Cardiac septum (tissue), 1 donor: ENCODE measurements around the gene CROCC2. TPM values are rescaled to one million over a fixed set of nuclear protein-coding genes. Genes with fewer than 3 reads are reported as not detected.

Experiments
- DNase-seq: peaks from one replicate; pipeline ENCODE4 v3.0.0-alpha.2; 2020; ENCODE audit warnings: low spot score
- intact Hi-C: fragments of 100-400 bp; cut with DNase I; formaldehyde crosslinking; loops from one replicate; pipeline ENCODE4 v1.14.0; 2022
- total RNA-seq: library from RNA; stranded (reverse); fragmentation: NEBNext Ultra II Directional; extraction: Animal tissue kit (Norgen Biotek cat#: 25700); gene quantifications from one replicate; pipeline ENCODE4 v1.2.1, GENCODE V29; 2021
- donor health status: DM: no; HTN: no; CAD: no.

Gene CROCC2
- total RNA-seq, 1 donor from 2014 or later, result not detected

DNA sequence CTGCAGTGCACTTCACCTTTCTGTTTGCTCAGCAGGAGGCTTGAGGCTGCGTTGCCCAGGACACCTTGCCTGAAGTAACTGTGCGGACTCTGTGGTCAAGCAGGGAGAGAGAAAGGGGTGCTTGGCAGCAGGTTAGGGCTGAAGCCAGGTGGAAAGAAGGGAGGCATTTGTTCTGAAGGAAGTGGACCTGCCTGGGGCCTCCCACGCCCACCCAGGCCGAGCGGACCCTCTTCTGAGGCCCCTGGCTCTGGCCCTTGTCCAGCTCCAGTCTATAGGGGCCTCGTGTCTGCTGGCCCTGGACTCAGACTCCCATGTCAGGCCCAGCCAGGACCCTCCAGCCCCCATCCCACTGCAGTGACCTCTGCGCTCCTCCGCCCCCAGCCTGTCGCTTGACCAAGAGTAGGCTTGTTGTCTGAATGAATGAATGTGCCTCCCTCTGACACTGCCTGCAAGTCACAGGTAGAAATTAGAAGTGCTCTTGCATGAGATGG, 94.7 kb downstream of the CROCC2 start:
- intact Hi-C loops, result no loop called here
- peak; percentile 44 for DNase-seq

DNA sequence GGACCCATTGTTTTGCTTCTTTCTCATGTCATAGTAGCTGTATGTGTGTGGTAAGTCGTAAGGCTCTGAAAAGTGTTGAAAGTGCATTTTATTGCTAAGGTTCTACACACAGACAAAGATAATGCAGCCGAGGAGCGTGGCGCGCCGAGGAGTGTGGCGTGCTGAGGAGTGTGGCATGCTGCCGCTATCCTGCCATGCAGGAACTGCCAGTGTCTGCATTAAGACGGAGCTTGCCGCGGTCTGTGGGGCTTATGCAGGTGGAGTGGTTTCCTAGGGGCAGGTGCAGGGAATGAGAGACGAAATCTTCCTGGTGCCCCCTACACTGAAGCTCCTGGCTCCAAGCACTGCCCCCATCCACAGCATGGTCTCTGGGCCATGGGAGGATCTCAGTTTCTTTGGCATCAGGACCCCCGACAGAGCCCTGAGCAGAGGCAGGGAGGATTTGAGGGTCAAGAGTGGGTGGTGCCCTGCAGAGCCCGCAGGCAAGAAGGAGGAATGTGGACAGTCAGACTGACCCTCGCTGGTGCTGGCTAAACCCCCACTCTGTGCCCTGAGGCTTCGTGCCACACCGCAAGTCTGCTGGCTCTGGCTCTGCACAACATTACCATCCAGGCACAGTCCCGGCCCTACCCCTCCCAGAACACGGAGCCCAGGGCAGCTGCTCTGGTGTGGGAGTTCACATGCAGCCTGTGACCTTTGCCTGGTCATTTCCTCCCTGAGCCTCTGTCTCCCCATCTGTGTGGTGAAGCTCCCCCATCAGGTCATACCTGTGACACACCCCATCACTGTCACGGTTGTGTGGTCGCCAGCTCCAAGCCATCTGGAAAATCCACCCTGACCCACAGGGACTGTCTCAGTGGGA, 95.5 kb downstream of the CROCC2 start:
- intact Hi-C loops, result no loop called here
- peak; percentile 68 for DNase-seq

DNA sequence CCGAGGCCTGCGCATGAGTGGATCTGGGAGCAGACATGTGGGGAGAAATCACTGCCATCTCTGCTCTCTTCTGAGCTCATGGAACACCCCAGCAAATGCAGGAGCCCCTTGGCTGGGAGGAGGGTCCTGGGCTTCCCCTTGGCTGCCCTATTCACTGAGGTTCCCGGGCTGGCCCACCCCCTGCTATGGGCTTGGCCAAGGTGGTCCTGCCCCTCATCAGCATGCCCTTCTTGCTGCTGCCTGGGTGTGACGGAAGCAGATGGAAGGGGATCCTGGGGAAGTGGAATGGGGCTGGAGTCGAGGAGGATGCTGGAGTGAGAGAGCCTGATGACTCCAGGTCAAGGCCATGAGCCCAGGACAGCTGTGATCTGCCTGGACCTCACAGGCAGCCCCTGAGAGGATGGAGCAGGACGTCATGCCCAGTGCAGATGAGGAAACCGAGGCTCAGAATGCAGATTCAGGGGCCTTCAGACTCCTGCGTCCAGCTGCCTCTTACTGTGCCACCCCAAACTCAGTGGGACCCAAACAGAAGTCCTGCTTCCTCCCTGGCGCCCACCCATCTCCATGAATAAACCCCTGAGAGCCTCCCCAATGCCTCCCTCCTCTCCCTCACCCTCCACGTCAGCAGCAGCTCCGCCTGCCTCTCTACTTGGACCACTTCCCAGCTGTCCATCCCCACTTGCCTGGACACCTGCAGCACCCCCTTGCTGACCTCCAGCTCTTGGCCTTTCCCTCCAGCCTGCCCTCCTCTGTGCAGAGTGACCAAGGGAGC, 96.3 kb downstream of the CROCC2 start:
- intact Hi-C loops, result no loop called here
- peak; percentile 71 for DNase-seq

DNA sequence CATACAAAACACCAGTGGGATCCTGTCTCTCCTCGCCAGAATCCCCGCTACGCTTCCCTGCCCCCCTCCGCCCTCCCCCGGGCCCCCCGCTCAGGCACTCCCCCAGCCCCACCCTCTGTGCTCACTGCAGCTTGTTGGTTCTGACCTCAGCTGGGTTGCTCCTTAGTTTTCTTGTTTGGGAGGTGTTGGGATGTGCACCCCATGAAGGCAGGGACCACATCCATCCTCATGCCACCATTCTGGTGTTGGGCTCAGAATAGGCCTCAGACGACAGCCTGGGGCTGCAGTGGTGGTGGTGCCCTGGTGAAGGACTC, 96.9 kb downstream of the CROCC2 start:
- peak; percentile 9 for DNase-seq
- intact Hi-C loops, result no loop called here

DNA sequence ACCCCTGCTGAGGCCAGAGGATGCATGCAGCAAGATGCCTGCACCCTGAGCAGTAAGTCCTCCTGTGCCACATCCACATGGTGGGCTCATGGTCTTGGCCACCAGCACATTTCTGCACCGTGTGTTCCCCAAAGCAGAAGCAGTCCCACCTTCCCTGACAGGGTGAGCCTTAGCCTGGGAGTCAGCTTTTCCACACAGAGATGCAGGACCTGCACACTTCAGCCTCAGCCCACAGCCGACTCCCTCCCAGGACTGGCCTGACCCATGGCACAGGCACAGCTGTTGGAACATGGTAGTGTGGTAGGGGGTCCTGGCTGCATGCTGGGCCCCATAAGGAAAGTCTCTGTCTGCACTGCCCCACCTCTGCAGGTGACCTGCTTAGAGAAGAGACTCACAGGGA, 97.2 kb downstream of the CROCC2 start:
- intact Hi-C loops, result no loop called here
- peak; percentile 47 for DNase-seq

DNA sequence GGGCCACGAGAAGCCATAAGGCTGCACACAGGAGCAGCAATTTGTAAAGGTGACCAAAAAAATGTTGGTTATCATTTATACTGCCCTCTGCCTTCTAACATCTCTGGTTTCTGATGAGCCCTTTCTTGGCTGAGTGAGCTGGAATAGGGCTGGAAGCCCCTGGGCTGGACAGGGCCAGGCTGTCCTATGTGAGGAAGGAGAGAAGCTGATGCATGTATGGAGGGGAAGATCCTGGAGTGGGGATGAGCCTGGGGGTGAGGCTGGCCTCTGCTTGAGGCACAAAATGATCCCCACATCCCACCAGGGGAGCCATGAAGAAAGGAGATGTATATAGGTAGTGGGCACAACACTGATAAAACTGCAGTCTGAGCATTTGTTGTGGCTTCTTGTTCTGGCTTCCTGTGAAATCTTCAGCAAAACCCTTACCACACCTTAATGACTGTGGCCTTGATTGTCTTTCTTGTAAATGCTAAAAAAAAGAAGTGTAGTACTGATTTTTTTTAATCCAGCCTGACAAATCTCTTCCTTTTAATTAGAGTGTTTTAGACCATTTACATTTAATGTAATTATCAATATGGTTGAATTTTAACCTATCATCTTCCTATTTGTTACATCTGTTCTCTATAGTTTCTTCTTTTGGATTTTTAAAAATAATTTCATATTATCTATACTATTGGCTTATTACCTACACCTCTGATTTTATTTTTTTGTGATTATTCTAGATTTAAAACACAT, 97.9 kb downstream of the CROCC2 start:
- no peak for DNase-seq
- intact Hi-C loops, result no loop called here

DNA sequence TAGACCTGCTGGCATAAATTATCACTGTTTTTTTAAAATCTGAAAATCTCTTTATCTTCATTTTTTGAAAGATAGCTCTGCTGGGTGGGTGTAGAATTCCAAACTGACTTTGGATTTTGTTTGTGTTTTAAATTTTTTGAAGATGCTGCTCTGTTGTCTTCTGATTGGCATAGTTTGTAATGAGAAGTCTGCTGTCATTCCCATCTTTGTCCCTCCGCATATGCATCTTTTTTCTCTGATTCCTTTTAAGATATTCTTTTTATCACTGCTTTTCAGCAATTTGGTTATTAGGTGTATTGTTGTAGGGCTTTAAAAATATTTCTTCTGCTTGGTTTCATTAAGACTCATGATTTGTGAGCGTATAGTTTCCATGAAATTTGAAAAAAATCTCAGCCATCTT, 99.4 kb downstream of the CROCC2 start:
- intact Hi-C loops, result no loop called here
- DNase-seq, result no peak

DNA sequence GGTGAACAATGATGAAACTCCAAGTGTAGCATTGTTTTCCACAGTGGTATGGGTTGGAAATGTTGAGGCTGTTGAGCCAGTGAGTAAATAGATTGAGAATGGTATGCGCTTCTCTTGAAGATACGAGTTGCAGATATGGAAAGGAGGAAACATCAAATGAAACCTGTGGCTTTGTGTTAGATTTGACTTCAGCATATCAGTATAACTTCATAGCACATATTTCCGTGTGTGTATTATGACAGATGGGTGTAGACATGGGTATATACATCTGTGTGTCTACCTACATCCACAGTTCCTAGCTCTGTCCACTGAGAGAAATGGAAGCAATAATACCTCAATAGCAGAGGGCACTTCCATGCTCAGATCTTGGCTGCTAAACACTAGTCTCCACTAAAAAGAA, 100.3 kb downstream of the CROCC2 start:
- intact Hi-C loops, result no loop called here

DNA sequence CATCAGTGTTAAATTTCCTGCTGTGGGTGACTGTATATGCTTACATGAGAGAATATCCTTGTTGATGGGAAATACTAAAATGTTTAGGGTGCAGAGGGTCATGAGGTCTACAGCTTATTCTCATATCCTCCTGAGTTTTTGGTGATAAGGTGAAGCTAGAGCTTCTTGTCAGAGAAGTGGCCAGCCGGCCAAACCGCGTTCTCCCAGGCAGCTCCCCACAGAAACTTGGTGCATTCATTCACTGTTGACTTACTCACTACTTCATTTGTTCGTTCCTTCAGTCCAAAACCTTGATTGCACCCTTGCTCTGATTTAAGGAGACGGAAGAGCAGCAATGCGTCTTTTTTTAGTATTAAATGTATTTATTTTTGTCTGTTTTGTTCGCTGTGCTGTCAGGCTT, 101.0 kb downstream of the CROCC2 start:
- intact Hi-C loops, result no loop called here
- DNase-seq, result peak; percentile 56

More for the DNA sequence above, 100.3 kb downstream of the CROCC2 start:
- DNase-seq, result no peak

DNA sequence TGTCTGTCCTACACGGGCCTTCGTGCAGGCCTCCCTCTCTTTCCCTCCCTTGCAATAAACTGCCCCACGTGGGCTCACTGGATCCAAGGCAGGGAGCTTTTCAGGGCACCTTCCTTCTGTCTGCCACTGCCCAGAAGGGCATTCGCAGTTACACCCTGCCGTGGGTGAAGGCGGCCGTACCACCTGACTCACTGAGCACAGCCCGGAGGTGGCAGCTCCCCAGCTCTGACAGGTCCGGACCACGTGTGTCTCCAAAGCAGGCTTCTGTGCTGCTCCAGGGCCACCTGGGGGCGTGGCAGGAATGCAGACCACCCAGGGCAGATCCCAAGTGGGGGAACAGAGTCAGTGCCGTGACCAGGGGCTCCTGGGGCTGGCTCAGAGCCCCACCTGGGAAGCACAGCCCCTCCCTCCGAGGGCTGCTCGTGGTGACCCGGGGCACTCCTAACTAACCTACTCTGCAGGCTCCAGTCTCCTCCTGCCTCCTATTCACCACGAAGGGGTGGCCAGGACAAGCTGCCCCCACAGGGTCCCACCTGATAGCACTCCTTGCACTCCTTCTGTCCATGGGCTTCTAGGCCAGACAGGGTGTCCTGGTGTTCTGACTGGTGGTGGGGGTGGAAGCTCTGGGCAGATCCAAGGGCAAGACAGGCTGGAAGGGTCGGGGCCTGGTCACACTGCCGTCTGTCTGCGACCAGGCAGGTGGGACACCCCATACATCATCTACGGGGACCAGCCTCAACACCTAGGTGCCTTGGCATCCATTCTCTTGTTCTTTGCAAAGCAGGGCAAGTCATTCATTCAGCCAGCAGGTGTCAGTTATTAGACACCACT, 102.0 kb downstream of the CROCC2 start:
- intact Hi-C loops, result no loop called here
- peak; percentile 70 for DNase-seq

DNA sequence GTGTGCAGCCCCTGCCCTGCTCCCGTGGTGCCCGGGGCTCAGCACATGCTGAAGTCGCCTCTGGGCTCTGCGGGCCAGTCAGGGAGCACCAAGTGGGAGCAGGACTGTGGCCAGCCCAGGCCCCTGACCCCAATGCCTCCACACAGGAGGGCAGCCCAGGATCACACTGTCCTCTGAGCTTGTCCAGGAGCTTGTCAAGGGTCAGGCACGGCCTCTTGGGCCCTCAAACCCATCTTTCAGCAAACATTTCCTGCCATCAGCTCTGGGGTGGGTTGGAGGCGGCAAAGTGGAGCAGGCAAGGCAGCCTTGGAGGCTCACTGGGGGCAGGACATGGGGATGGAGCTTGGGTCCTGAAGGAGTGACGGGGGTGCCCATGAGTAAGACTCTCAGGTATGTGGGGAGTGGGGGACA, 102.6 kb downstream of the CROCC2 start:
- DNase-seq, result peak; percentile 44
- intact Hi-C loops, result no loop called here

DNA sequence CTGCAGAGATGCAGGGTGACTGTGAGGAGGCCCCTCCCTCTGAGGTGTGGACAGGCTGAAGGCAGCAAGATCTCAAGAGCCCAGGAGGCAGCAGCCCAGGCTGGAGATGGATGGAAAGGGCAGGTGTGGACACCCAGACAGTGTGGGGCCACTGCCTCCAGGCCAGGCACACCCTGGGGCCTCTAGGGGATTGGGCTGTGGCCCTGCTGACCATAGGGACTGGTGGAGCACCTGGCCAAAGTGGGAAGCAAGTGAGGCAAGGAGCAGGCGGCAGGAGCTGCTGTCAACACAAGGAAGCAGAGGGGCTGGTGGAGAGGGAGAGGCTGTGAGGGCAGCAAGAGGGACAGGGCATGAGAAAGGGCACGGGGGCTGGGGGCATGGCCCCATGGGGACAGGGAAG, 103.1 kb downstream of the CROCC2 start:
- DNase-seq, result no peak

DNA sequence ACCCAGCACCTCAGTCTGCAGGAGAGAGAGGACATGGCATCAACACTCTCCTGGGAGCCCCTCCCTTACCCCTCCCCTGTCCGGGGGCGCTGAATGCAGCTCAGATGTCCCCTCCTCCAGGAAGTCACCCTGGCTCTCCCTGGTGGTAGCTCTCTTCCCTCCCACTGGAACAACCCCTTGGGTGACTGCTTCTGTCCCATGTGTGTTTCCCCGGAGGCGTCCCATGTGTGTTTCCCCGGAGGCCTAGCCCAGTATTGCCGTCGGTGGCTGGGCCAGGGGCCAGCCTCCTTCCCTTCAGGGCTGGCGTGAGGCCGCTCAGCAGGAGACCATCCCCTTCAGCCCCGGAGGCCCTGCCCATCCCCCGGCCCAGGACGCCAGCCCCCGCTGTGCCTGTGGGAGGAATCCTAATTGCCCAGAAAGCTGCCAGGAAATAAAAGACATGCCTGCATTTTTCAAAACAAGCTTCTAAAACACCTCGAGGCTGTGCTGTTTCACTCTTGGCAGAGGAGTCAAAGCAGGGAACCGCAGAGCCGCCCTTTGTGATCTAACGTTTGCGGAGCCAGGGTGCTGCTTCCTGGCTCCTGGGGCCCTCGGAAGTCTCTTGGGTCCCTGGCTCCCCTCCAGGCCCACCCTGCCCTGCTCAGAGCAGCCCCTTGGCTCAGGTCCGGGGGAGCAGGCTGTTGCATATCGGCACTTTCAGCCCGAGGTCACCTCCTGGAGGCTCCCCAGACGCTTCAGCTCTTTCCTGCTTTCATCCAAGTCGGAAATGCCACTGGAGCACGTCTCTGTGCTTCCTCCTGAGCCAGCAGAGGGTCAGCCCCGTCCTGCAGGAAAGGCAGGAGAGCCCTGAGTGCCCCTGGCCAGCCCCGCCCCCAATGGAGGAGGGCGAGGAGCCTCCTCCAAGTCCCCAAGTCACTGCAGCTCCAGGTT, 103.7 kb downstream of the CROCC2 start:
- intact Hi-C loops, result no loop called here
- peak; percentile 75 for DNase-seq

More for the DNA sequence above, 103.1 kb downstream of the CROCC2 start:
- intact Hi-C loops, result no loop called here

DNA sequence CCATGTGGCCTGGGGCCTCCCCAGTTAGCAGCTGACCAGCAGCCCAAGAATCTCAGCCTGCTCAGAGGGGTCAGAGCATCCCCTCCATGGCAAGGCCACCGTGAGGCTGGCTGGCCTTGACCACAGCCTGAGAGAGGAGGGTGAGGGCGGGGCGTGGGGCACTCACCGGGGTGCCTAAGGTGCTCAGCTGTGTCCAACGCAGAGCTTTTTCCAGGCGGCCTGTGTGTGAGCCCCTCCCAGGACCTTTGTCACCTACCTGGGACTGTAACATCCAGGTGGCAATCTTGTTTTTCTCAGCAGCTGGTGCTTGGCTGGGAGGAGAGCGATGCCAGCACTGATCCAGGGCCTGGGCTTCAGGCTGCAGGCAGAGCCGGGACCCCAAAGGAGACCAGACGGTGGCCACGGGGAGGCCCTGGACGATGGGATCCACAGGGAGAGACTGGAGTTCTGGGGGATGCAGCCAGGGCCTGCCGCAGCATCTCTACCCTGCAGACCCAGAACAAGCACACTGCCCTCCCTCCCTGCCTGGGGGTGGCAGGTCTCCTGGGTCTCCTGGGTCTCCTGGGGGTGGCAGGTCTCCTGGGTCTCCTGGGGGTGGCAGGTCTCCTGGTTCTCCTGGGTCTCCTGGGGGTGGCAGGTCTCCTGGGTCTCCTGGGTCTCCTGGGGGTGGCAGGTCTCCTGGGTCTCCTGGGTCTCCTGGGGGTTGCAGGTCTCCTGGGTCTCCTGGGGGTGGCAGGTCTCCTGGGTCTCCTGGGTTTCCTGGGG, 104.6 kb downstream of the CROCC2 start:
- intact Hi-C loops, result no loop called here

DNA sequence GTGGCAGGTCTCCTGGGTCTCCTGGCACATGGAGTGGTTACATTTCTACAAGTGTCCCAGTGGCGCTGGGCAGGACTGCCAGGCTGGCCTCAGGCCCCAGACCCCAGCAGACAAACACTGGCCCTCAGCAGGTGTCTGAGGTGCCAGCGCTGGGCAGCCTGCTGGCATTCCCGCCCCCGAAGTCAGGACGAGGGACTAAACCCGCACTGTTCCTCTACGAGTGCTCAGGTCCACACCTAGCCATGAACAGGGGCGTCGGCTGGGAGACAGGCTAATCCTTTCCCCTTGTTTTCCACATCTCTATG, 105.1 kb downstream of the CROCC2 start:
- intact Hi-C loops, result no loop called here
- DNase-seq, result peak; percentile 69

More for the DNA sequence above, 104.6 kb downstream of the CROCC2 start:
- DNase-seq, result peak; percentile 71

DNA sequence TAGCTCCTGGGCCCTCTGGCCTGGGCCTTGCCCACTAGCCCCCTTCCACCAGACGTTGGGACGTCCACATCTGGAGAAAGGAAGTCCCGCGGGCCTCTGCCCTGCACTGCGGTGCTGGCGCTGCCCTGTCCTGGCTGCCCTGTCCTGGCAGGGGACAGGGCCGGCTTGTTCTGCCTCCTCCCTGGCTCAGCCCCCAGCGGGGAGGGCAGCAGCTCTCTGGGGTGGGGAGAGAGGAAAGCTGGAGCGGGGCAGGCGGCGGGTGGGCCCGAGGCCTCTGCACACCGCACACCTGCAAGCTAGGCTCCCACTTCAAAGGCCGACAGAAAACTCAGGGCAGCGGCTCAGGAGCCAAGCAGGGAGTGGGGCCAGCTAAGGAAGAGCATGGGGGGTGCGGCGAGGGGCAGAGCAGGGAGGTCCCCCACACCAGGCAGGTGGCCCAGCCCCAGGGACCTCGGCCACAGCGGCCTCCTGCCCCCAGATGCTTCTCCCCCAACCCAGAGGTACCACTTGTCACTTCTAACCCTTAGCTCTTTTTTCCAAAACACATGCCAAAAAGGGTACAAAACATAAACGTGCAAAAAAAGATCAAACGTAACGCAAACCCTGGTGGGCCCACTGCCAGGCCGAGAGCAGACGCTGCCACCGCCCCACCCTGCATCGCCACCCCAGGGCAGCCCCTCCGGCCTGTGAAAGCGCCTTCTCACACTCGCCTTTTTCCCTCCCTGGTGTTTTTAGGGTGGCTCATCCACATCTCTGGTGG, 105.8 kb downstream of the CROCC2 start:
- intact Hi-C loops, result no loop called here
- DNase-seq, result peak; percentile 57

DNA sequence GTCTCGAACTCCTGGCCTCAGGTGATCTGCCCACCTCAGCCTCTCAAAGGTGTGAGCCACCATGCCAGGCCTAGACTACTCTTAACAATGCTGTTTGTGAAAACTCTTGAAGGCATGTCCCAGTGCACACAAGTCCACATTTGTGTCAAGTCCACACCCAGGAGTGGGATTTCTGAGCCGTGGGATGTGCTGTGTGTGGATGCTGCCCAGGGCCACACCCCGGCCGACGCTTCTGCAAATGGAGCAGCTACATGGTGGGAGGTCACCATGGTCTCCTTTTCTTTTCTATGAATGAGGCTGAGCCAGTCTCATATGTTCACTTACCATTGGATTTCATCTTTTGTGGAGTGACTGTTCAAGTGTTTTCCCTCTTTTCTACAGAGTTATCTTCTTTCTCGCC, 108.1 kb downstream of the CROCC2 start:
- DNase-seq, result peak; percentile 19
- intact Hi-C loops, result no loop called here
